ENCODE data around the gene MANEAL. TPM values are rescaled to one million over a fixed set of nuclear protein-coding genes. Genes with fewer than 3 reads are reported as not detected.

MANEAL gene
- total RNA-seq, 2 experiments from 2014 or later: 20.0 to 27.1 TPM

- BruUV-seq (replicated peaks): no TSS peak
- no peaks in the 10 kb centered on the region for H3K4me1 ChIP-seq (ENCODE audit: insufficient read depth, low read length, poor library complexity, severe bottlenecking)
- ChIA-PET CTCF (ENCODE audit: unreplicated experiment) (interaction anchor here (0.6 kb wide), 1 partner anchor 339 kb away, joined by 3 read pairs; no protein-coding TSS in a partner anchor), POLR2A (no interaction called here)
- intact Hi-C loops (cut with micrococcal nuclease; ENCODE audit: unreplicated experiment): no loop called here
- H3K27ac ChIP-seq (ENCODE audit: low read depth, low read length, poor library complexity, severe bottlenecking): no peak overlapping the region
- no peak for DNase-seq (ENCODE audit: low spot score)
- H3K4me3 ChIP-seq (ENCODE audit: low read depth, low read length, poor library complexity, severe bottlenecking): no peak overlapping the region
- H3K9me2 ChIP-seq (ENCODE audit: insufficient read depth, low read length): no peaks in the 10 kb centered on the region
- TF ChIP-seq CTCF (conservative IDR thresholded peaks at IDR 0.05; ENCODE audit: low read length): no peak
- no peak for TF ChIP-seq EZH2phosphoT487 (IDR thresholded peaks at IDR 0.05; ENCODE audit: borderline replicate concordance, low read depth, low read length)
- H4K20me1 ChIP-seq (ENCODE audit: insufficient read depth, low read length): no peaks in the 10 kb centered on the region
- H3K79me2 ChIP-seq (ENCODE audit: insufficient read depth, low read depth, low read length): no peaks in the 10 kb centered on the region
- no peaks in the 10 kb centered on the region for H3K9me3 ChIP-seq (ENCODE audit: low read length)
- H2AFZ ChIP-seq (ENCODE audit: low read length): no peak overlapping the region
- H3K4me2 ChIP-seq (ENCODE audit: low read length): no peak overlapping the region
- H3K36me3 ChIP-seq (ENCODE audit: insufficient read depth, low read length): no peaks in the 10 kb centered on the region
Measured at GRCh38 chr1:37759451-37759850, 34.2 kb upstream of the MANEAL start.

GRCh38 chr1:37761416-37762095, 32.1 kb upstream of the MANEAL start:
- TF ChIP-seq CTCF (conservative IDR thresholded peaks at IDR 0.05; ENCODE audit: low read length) (no peak), EZH2phosphoT487 (IDR thresholded peaks at IDR 0.05; ENCODE audit: borderline replicate concordance, low read depth, low read length) (no peak)
- H4K20me1 ChIP-seq (ENCODE audit: insufficient read depth, low read length): no peaks in the 10 kb centered on the region

GRCh38 chr1:37762516-37762915, 31.1 kb upstream of the MANEAL start:
- CTCF ChIA-PET (ENCODE audit: unreplicated experiment): interaction anchor here (0.7 kb wide), 1 partner anchor 46 kb away, joined by 3 read pairs; no protein-coding TSS in a partner anchor
- Histone ChIP-seq H3K79me2 (ENCODE audit: insufficient read depth, low read depth, low read length) (no peaks in the 10 kb centered on the region), H3K27ac (ENCODE audit: low read depth, low read length, poor library complexity, severe bottlenecking) (no peak overlapping the region), H3K9me2 (ENCODE audit: insufficient read depth, low read length) (no peaks in the 10 kb centered on the region), H3K4me3 (ENCODE audit: low read depth, low read length, poor library complexity, severe bottlenecking) (no peak overlapping the region), H3K36me3 (ENCODE audit: insufficient read depth, low read length) (no peaks in the 10 kb centered on the region), H2AFZ (ENCODE audit: low read length) (no peak overlapping the region), H3K4me1 (ENCODE audit: insufficient read depth, low read length, poor library complexity, severe bottlenecking) (no peaks in the 10 kb centered on the region), H3K4me2 (ENCODE audit: low read length) (no peak overlapping the region), H3K9me3 (ENCODE audit: low read length) (no peaks in the 10 kb centered on the region), H4K20me1 (ENCODE audit: insufficient read depth, low read length) (no peaks in the 10 kb centered on the region)
- TF ChIP-seq EZH2phosphoT487 (IDR thresholded peaks at IDR 0.05; ENCODE audit: borderline replicate concordance, low read depth, low read length): no peak
- no peak for TF ChIP-seq CTCF (conservative IDR thresholded peaks at IDR 0.05; ENCODE audit: low read length)
- intact Hi-C loops (cut with micrococcal nuclease; ENCODE audit: unreplicated experiment): no loop called here
- POLR2A ChIA-PET: no interaction called here
- BruUV-seq (replicated peaks): no TSS peak
- no peak for DNase-seq (ENCODE audit: low spot score)

More at GRCh38 chr1:37761416-37762095, 32.1 kb upstream of the MANEAL start:
- no peak overlapping the region for H3K27ac ChIP-seq (ENCODE audit: low read depth, low read length, poor library complexity, severe bottlenecking)
- H3K4me1 ChIP-seq (ENCODE audit: insufficient read depth, low read length, poor library complexity, severe bottlenecking): no peaks in the 10 kb centered on the region
- no peaks in the 10 kb centered on the region for H3K9me2 ChIP-seq (ENCODE audit: insufficient read depth, low read length)
- DNase-seq (ENCODE audit: low spot score): no peak
- H3K9me3 ChIP-seq (ENCODE audit: low read length): no peaks in the 10 kb centered on the region
- no peak overlapping the region for H3K4me3 ChIP-seq (ENCODE audit: low read depth, low read length, poor library complexity, severe bottlenecking)
- intact Hi-C loops (cut with micrococcal nuclease; ENCODE audit: unreplicated experiment): no loop called here
- no peaks in the 10 kb centered on the region for H3K79me2 ChIP-seq (ENCODE audit: insufficient read depth, low read depth, low read length)
- ChIA-PET CTCF (ENCODE audit: unreplicated experiment) (interaction anchor here (0.7 kb wide), 1 partner anchor 47 kb away, joined by 3 read pairs; no protein-coding TSS in a partner anchor), POLR2A (no interaction called here)
- no TSS peak for BruUV-seq (replicated peaks)
- H3K36me3 ChIP-seq (ENCODE audit: insufficient read depth, low read length): no peaks in the 10 kb centered on the region
- H3K4me2 ChIP-seq (ENCODE audit: low read length): no peak overlapping the region
- no peak overlapping the region for H2AFZ ChIP-seq (ENCODE audit: low read length)
